Activated CD8-positive, alpha-beta T cell treated with anti-CD3 and anti-CD28 coated beads, Interleukin-2, amount 10 ng/mL, durations not matched to agents 7 days and 5 days (primary cell): ENCODE measurements around the gene OR4D6. TPM values are rescaled to one million over a fixed set of nuclear protein-coding genes. Genes with fewer than 3 reads are reported as not detected.

Experiments
- total RNA-seq, 2 experiments: library from RNA; stranded (reverse); gene quantifications; one replicate each; pipeline ENCODE4 v1.2.3, GENCODE V29; 2021

OR4D6 gene
- total RNA-seq, 2 experiments from 2014 or later, result not detected

Other genes starting within 250 kb of the OR4D6 start
- gene MPEG1, start 244.0 kb upstream of the OR4D6 start, total RNA-seq, result not detected
- gene OR5AN1, start 98.1 kb upstream of the OR4D6 start, total RNA-seq, result not detected
- not detected for gene OR5A2, start 30.5 kb upstream of the OR4D6 start, total RNA-seq
- not detected for gene OR5A1, start 20.5 kb upstream of the OR4D6 start, total RNA-seq
- not detected for gene OR4D10, start 16.4 kb downstream of the OR4D6 start, total RNA-seq
- gene OR4D11, start 46.6 kb downstream of the OR4D6 start, total RNA-seq, result not detected
- not detected for gene OR4D9, start 54.6 kb downstream of the OR4D6 start, total RNA-seq
- gene OSBP, start 158.8 kb downstream of the OR4D6 start, total RNA-seq, result 10 to 100 TPM; 34.4 to 38.6 TPM
- 10 to 100 TPM; 47.8 to 49.9 TPM for gene PATL1, start 212.1 kb downstream of the OR4D6 start, total RNA-seq